ENCODE measurements around the gene TAS1R3. TPM values are rescaled to one million over a fixed set of nuclear protein-coding genes. Genes with fewer than 3 reads are reported as not detected.
A peak's percentile ranks its signal among the peaks of the same experiment; 100 is the strongest.

TAS1R3 gene
- 0.49 TPM for total RNA-seq

- DNase-seq (ENCODE audit: low spot score) = no peak
- no peak for ATAC-seq
- intact Hi-C loops (cut with DNase I) = no loop called here
Observed at GRCh38 chr1:1331068-1331965, at the start of gene TAS1R3. Gene TAS1R3 (plus strand): TSS chr1:1331280. CDS start chr1:1331346, 66 bp downstream.

GRCh38 chr1:1281533-1282321 lies 49.4 kb upstream of the TAS1R3 start:
- intact Hi-C loops (cut with DNase I) = no loop called here
- DNase-seq (ENCODE audit: low spot score) (no peak), ATAC-seq (no peak)

- DNase-seq (ENCODE audit: low spot score) (no peak), ATAC-seq (no peak)
- intact Hi-C loops (cut with DNase I) = no loop called here
Observed at GRCh38 chr1:1282998-1283397, 48.1 kb upstream of the TAS1R3 start.

GRCh38 chr1:1283821-1284220 lies 47.3 kb upstream of the TAS1R3 start:
- DNase-seq (ENCODE audit: low spot score) (no peak), ATAC-seq (no peak)
- intact Hi-C loops (cut with DNase I) = no loop called here

- ATAC-seq (no peak), DNase-seq (ENCODE audit: low spot score) (no peak)
- intact Hi-C loops (cut with DNase I) = no loop called here
Observed at GRCh38 chr1:1284221-1285101, 46.6 kb upstream of the TAS1R3 start.

GRCh38 chr1:1285102-1285571 lies 45.9 kb upstream of the TAS1R3 start:
- ATAC-seq = peak; percentile 14
- intact Hi-C loops (cut with DNase I) = no loop called here
- no peak for DNase-seq (ENCODE audit: low spot score)

- DNase-seq (ENCODE audit: low spot score) (no peak), ATAC-seq (no peak)
- intact Hi-C loops (cut with DNase I) = no loop called here
Observed at GRCh38 chr1:1285611-1286311, 45.3 kb upstream of the TAS1R3 start.

GRCh38 chr1:1286313-1287261 lies 44.5 kb upstream of the TAS1R3 start:
- no peak for ATAC-seq
- intact Hi-C loops (cut with DNase I) = no loop called here
- DNase-seq (ENCODE audit: low spot score) = no peak

- intact Hi-C loops (cut with DNase I) = no loop called here
- ATAC-seq = no peak
- no peak for DNase-seq (ENCODE audit: low spot score)
Observed at GRCh38 chr1:1287288-1288110, 43.6 kb upstream of the TAS1R3 start.

GRCh38 chr1:1290238-1290731 lies 40.8 kb upstream of the TAS1R3 start:
- intact Hi-C loops (cut with DNase I) = loop anchor here (5.0 kb wide), 1 partner anchor 168 kb away; no protein-coding TSS in a partner anchor
- ATAC-seq (no peak), DNase-seq (ENCODE audit: low spot score) (no peak)

- ATAC-seq (peak; percentile 12), DNase-seq (ENCODE audit: low spot score) (no peak)
- intact Hi-C loops (cut with DNase I) = loop anchor here (5.0 kb wide), 1 partner anchor 169 kb away; no protein-coding TSS in a partner anchor
Observed at GRCh38 chr1:1291023-1291528, 40.0 kb upstream of the TAS1R3 start.

- intact Hi-C loops (cut with DNase I) = loop anchor here (5.0 kb wide), 1 partner anchor 169 kb away; no protein-coding TSS in a partner anchor
- DNase-seq (ENCODE audit: low spot score) (peak; percentile 82), ATAC-seq (peak; percentile 72)
Observed at GRCh38 chr1:1291548-1292441, 39.3 kb upstream of the TAS1R3 start.

- intact Hi-C loops (cut with DNase I) = loop anchor here (5.0 kb wide), 1 partner anchor 170 kb away; no protein-coding TSS in a partner anchor
- ATAC-seq (peak; percentile 20), DNase-seq (ENCODE audit: low spot score) (no peak)
Observed at GRCh38 chr1:1292442-1292779, 38.7 kb upstream of the TAS1R3 start.

GRCh38 chr1:1292851-1293250 lies 38.2 kb upstream of the TAS1R3 start:
- ATAC-seq (no peak), DNase-seq (ENCODE audit: low spot score) (no peak)
- intact Hi-C loops (cut with DNase I) = loop anchor here (5.0 kb wide), 1 partner anchor 171 kb away; no protein-coding TSS in a partner anchor

All from sciatic nerve (tissue), 2 donors.